ENCODE data around the gene SCARF2. TPM values are rescaled to one million over a fixed set of nuclear protein-coding genes. Genes with fewer than 3 reads are reported as not detected.
A peak's percentile ranks its signal among the peaks of the same experiment; 100 is the strongest.

Gene SCARF2
- total RNA-seq, 1 experiment from 2014 or later = 10.8 TPM

DNA sequence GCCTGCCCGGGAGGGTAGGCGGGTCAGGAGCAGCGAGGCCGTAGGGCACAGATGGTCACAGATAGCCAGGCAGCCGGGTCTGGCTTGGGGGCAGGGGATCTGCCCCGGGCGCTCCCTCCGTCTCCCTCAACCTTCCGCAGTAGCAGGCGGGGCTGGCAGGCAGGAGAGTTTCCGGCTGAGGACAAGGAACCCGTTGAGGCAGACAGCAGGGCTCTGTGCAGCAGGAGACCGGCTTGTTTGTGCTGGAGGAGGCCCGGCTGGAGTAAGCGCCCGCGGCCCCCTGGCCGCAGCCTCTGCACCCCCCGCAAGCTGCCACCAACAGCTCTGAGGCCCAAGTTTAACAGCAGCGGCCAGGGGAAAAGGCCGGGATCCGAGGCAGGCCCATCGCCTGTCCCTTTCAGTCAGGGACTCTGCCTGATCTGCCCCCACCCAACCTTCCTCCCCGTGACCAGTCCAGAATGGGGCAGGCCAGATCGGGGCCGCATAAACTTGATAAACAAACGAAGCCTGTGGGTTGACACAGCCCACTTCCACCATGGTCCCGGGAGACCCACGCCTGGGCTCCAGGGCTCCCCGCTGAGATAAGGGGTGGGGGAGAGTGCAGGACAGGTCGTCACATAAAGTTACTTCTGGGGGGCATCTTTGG lies 13.6 kb downstream of the SCARF2 start:
- Histone ChIP-seq H3K9ac (ENCODE audit: extremely low read depth, insufficient read length, low read length) (no peak overlapping the region), H3K27me3 (ENCODE audit: insufficient read depth, low read length) (no peaks in the 10 kb centered on the region), H3K4me1 (ENCODE audit: insufficient read depth, low read length) (no peaks in the 10 kb centered on the region), H3K9me3 (ENCODE audit: control insufficient read depth, low read depth, low read length) (no peaks in the 10 kb centered on the region), H3K14ac (ENCODE audit: insufficient read depth, low read length) (peak overlapping the region; percentile 42; the same call in 1 of the 2 replicates), H3K4ac (ENCODE audit: low read depth, low read length) (no peak overlapping the region), H3K4me2 (ENCODE audit: insufficient read depth, insufficient read length, low read length) (no peak overlapping the region), H3K23me2 (ENCODE audit: insufficient read length, low read depth, low read length, poor library complexity, severe bottlenecking) (no peaks in the 10 kb centered on the region), H2AFZ (ENCODE audit: low read length) (no peak overlapping the region), H2BK20ac (ENCODE audit: low read depth, low read length, poor library complexity, severe bottlenecking) (no peak overlapping the region), H2BK5ac (ENCODE audit: insufficient read length, low read length) (no peak overlapping the region), H3K18ac (ENCODE audit: insufficient read length, low read depth, low read length) (peak overlapping the region; percentile 36), H2BK12ac (ENCODE audit: insufficient read length, low read depth, low read length) (no peak overlapping the region), H2BK15ac (ENCODE audit: low read depth, low read length) (no peak overlapping the region), H2BK120ac (ENCODE audit: low read depth, low read length, poor library complexity, severe bottlenecking) (no peak overlapping the region), H4K5ac (ENCODE audit: insufficient read length, low read depth, low read length) (no peak overlapping the region), H2AK5ac (ENCODE audit: insufficient read length, low read length) (no peak overlapping the region), H4K91ac (ENCODE audit: insufficient read length, low read depth, low read length) (no peak overlapping the region), H3T11ph (ENCODE audit: low read length) (no peak overlapping the region), H4K8ac (replicated peaks; ENCODE audit: insufficient read length, low read depth, low read length) (no peak overlapping the region), H4K20me1 (ENCODE audit: control insufficient read depth, insufficient read depth, insufficient read length) (no peaks in the 10 kb centered on the region), H3K56ac (ENCODE audit: insufficient read length, low read depth, low read length) (no peak overlapping the region), H3K27ac (ENCODE audit: insufficient read length, low read depth, low read length) (no peak overlapping the region), H3K79me2 (ENCODE audit: insufficient read depth, low read length) (no peaks in the 10 kb centered on the region), H3K23ac (ENCODE audit: insufficient read length, low read depth, low read length) (no peak overlapping the region), H3K79me1 (ENCODE audit: insufficient read depth, low read depth, low read length, poor library complexity, severe bottlenecking) (no peaks in the 10 kb centered on the region)
- peaks cover 10 to 11% of the 10 kb centered on the region in 2 experiments for H3K4me1 Mint-ChIP-seq
- peaks cover 0 to 21% (median 6%) of the 10 kb centered on the region in 3 experiments; a peak in 3 of 7 replicates for H3K36me3 Mint-ChIP-seq (ENCODE audit: insufficient read depth in 1 of 3, low read depth in 3 of 3)
- peak; percentile 52 for DNase-seq
- peaks cover 10% of the 10 kb centered on the region for H3K27me3 Mint-ChIP-seq (ENCODE audit: low read depth)
- no CpG with 5 or more reads among the region's 31 CpGs for WGBS (ENCODE audit: extremely low coverage, insufficient read length, low lambda C conversion rate)
- no peak overlapping the region for H3K4me3 Mint-ChIP-seq
- peak overlapping the region in 1 of 3 experiments; percentile 79; a peak in 3 of 7 replicates for H3K27ac Mint-ChIP-seq
- TF ChIP-seq, protein P1, sequence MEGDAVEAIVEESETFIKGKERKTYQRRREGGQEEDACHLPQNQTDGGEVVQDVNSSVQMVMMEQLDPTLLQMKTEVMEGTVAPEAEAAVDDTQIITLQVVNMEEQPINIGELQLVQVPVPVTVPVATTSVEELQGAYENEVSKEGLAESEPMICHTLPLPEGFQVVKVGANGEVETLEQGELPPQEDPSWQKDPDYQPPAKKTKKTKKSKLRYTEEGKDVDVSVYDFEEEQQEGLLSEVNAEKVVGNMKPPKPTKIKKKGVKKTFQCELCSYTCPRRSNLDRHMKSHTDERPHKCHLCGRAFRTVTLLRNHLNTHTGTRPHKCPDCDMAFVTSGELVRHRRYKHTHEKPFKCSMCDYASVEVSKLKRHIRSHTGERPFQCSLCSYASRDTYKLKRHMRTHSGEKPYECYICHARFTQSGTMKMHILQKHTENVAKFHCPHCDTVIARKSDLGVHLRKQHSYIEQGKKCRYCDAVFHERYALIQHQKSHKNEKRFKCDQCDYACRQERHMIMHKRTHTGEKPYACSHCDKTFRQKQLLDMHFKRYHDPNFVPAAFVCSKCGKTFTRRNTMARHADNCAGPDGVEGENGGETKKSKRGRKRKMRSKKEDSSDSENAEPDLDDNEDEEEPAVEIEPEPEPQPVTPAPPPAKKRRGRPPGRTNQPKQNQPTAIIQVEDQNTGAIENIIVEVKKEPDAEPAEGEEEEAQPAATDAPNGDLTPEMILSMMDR (conservative IDR thresholded peaks at IDR 0.05) = no peak
- no peaks in the 10 kb centered on the region for H3K9me3 Mint-ChIP-seq
